ENCODE data around the gene NOVA2.

Gene NOVA2

GRCh38 chr19:45973553-45974338 lies at the start of gene NOVA2:
Gene NOVA2 (minus strand): TSS chr19:45973865. CDS start chr19:45973351, 514 bp downstream.
- DNase-seq, result peak in 54 of 56 donors; percentile 27 to 93 (median 80)

- DNase-seq, result no peak
Observed at GRCh38 chr19:46023311-46023779, 49.7 kb upstream of the NOVA2 start.

GRCh38 chr19:46022431-46023310 lies 49.0 kb upstream of the NOVA2 start, which contains the start of gene PGLYRP1:
Gene PGLYRP1 (minus strand): TSS chr19:46023053. CDS start chr19:46023021, 32 bp downstream.
- DNase-seq, result no peak

- no peak for DNase-seq
Observed at GRCh38 chr19:46022061-46022430, 48.4 kb upstream of the NOVA2 start.

- peak in 1 of 56 donors; percentile 6 for DNase-seq
Observed at GRCh38 chr19:46021531-46022041, 47.9 kb upstream of the NOVA2 start.

GRCh38 chr19:46020819-46021125 lies 47.1 kb upstream of the NOVA2 start:
- peak in 1 of 56 donors; percentile 13 for DNase-seq

- no peak for DNase-seq
Observed at GRCh38 chr19:46019270-46019669, 45.6 kb upstream of the NOVA2 start.

GRCh38 chr19:46018729-46019251 lies 45.1 kb upstream of the NOVA2 start:
- no peak for DNase-seq

- DNase-seq, result no peak
Observed at GRCh38 chr19:46017874-46018675, 44.4 kb upstream of the NOVA2 start.

GRCh38 chr19:46017095-46017429 lies 43.4 kb upstream of the NOVA2 start:
- DNase-seq, result no peak

- peak in 49 of 56 donors; percentile 10 to 87 (median 64) for DNase-seq
Observed at GRCh38 chr19:46016426-46017094, 42.9 kb upstream of the NOVA2 start.

GRCh38 chr19:46015687-46016425 lies 42.2 kb upstream of the NOVA2 start:
- no peak for DNase-seq

- DNase-seq, result peak in 11 of 56 donors; percentile 5 to 58 (median 22)
Observed at GRCh38 chr19:46014941-46015686, 41.4 kb upstream of the NOVA2 start.

- no peak for DNase-seq
Observed at GRCh38 chr19:46014534-46014933, 40.9 kb upstream of the NOVA2 start.

- peak in 49 of 56 donors; percentile 22 to 89 (median 59) for DNase-seq
Observed at GRCh38 chr19:46009530-46010510, 36.2 kb upstream of the NOVA2 start.

GRCh38 chr19:46006411-46006810 lies 32.7 kb upstream of the NOVA2 start:
- DNase-seq, result no peak

GRCh38 chr19:46002678-46003275 lies 29.1 kb upstream of the NOVA2 start:
- DNase-seq, result no peak

All from amygdala (tissue), 56 donors.